KMS-11 (cell line): ENCODE results near the gene BAZ1A.
"Not testable (repeated sequence)": the region's sequence is repeated elsewhere in the genome, so short reads cannot be mapped to it uniquely, and the experiment has no call there.

Source experiments
- H2AFZ ChIP-seq: fragments of 200-600 bp; sonication (generic); 2 replicates; pipeline ENCODE4 v1.6.1; 2016; ENCODE audit warnings: antibody characterized with exemption, mixed run types, low read depth
- H3K27ac ChIP-seq: fragments of 200-600 bp; sonication (generic); 2 replicates; pipeline ENCODE4 v1.6.1; 2016; ENCODE audit warnings: mild to moderate bottlenecking, mixed run types
- H3K27me3 ChIP-seq: fragments of 200-600 bp; sonication (generic); 2 replicates; pipeline ENCODE4 v1.6.1; 2017; ENCODE audit warnings: mild to moderate bottlenecking, low read depth, mixed run types, moderate library complexity; ENCODE audit not compliant: insufficient read depth
- H3K36me3 ChIP-seq: fragments of 200-600 bp; sonication (generic); 2 replicates; pipeline ENCODE4 v1.6.1; 2017; ENCODE audit warnings: mild to moderate bottlenecking, mixed run types; ENCODE audit not compliant: insufficient read depth
- H3K4me1 ChIP-seq: fragments of 200-600 bp; sonication (generic); 2 replicates; pipeline ENCODE4 v1.6.1; 2016; ENCODE audit warnings: mild to moderate bottlenecking, low read depth, mixed run types; ENCODE audit not compliant: poor library complexity, severe bottlenecking
- H3K4me2 ChIP-seq: fragments of 200-600 bp; sonication (generic); 2 replicates; pipeline ENCODE4 v1.7.0; 2016; ENCODE audit warnings: mild to moderate bottlenecking, mixed run types
- H3K4me3 ChIP-seq: fragments of 200-600 bp; sonication (generic); IDR thresholded peaks from 2 replicates; pipeline ENCODE4 v1.6.1; 2017; ENCODE audit warnings: low read depth, low read length, mixed read lengths; ENCODE audit not compliant: insufficient read depth
- H3K79me2 ChIP-seq: fragments of 200-600 bp; sonication (generic); 2 replicates; pipeline ENCODE4 v1.6.1; 2016; ENCODE audit warnings: low read depth, mixed run types; ENCODE audit not compliant: insufficient read depth
- H3K9ac ChIP-seq: fragments of 200-600 bp; sonication (generic); 2 replicates; pipeline ENCODE4 v1.6.1; 2016; ENCODE audit warnings: mild to moderate bottlenecking, mixed run types
- H4K20me1 ChIP-seq: fragments of 200-600 bp; sonication (generic); 2 replicates; pipeline ENCODE4 v1.6.1; 2016; ENCODE audit warnings: mild to moderate bottlenecking, mixed run types; ENCODE audit not compliant: insufficient read depth
- CTCF ChIP-seq: fragments of 200-600 bp; sonication (generic); conservative IDR thresholded peaks from 2 replicates; pipeline ENCODE4 v1.6.1; 2017; ENCODE audit warnings: low read depth, mild to moderate bottlenecking, antibody characterized with exemption, low read length, moderate library complexity, mixed read lengths

The BAZ1A gene

GRCh38 chr14:34742270-34743115, 132.7 kb downstream of the BAZ1A start:
- Histone ChIP-seq H3K79me2 (no peaks in the 10 kb centered on the region), H3K36me3 (no peaks in the 10 kb centered on the region), H4K20me1 (no peaks in the 10 kb centered on the region), H3K4me3 (no peak overlapping the region), H3K27me3 (no peaks in the 10 kb centered on the region), H3K27ac (no peak overlapping the region), H3K4me1 (peaks cover 4% of the 10 kb centered on the region), H2AFZ (no peak overlapping the region), H3K4me2 (no peak overlapping the region), H3K9ac (no peak overlapping the region)
- no peak for TF ChIP-seq CTCF

- H3K79me2 ChIP-seq = no peaks in the 10 kb centered on the region
- H3K4me1 ChIP-seq = peaks cover 4% of the 10 kb centered on the region
- no peaks in the 10 kb centered on the region for H3K36me3 ChIP-seq
- H3K27me3 ChIP-seq = no peaks in the 10 kb centered on the region
- no peaks in the 10 kb centered on the region for H4K20me1 ChIP-seq
- H3K9ac ChIP-seq = no peak overlapping the region
- TF ChIP-seq CTCF = no peak
- no peak overlapping the region for H2AFZ ChIP-seq
- H3K4me3 ChIP-seq = no peak overlapping the region
- H3K4me2 ChIP-seq = no peak overlapping the region
- no peak overlapping the region for H3K27ac ChIP-seq
Observed at GRCh38 chr14:34741840-34742239, 133.3 kb downstream of the BAZ1A start.

GRCh38 chr14:34740139-34740538, 135.0 kb downstream of the BAZ1A start:
- not testable (repeated sequence) for H3K9ac ChIP-seq, H3K4me3 ChIP-seq, H3K4me2 ChIP-seq, H3K4me1 ChIP-seq, H3K27ac ChIP-seq, H3K79me2 ChIP-seq, H4K20me1 ChIP-seq, H3K36me3 ChIP-seq, H2AFZ ChIP-seq, H3K27me3 ChIP-seq

GRCh38 chr14:34737079-34737478, 138.1 kb downstream of the BAZ1A start:
- not testable (repeated sequence) for H2AFZ ChIP-seq, H3K27ac ChIP-seq, H4K20me1 ChIP-seq, H3K4me2 ChIP-seq, H3K79me2 ChIP-seq, H3K36me3 ChIP-seq, H3K27me3 ChIP-seq, H3K9ac ChIP-seq, H3K4me1 ChIP-seq, H3K4me3 ChIP-seq

GRCh38 chr14:34733245-34733644, 141.9 kb downstream of the BAZ1A start:
- H2AFZ ChIP-seq = no peak overlapping the region
- no peak overlapping the region for H3K4me2 ChIP-seq
- TF ChIP-seq CTCF = no peak
- H3K27me3 ChIP-seq = no peaks in the 10 kb centered on the region
- H4K20me1 ChIP-seq = no peaks in the 10 kb centered on the region
- H3K4me1 ChIP-seq = no peaks in the 10 kb centered on the region
- H3K36me3 ChIP-seq = no peaks in the 10 kb centered on the region
- H3K79me2 ChIP-seq = no peaks in the 10 kb centered on the region
- no peak overlapping the region for H3K4me3 ChIP-seq
- H3K9ac ChIP-seq = no peak overlapping the region
- no peak overlapping the region for H3K27ac ChIP-seq
